HG03060 (cell line): ENCODE data around the gene SOX13.

ENCODE experiments used
- ATAC-seq: cut with Tn5 transposase; IDR thresholded peaks from one replicate; pipeline ENCODE4 v1.9.1; 2021; ENCODE audit warnings: low read depth, moderate number of reproducible peaks; ENCODE audit not compliant: unreplicated experiment

Gene SOX13

DNA sequence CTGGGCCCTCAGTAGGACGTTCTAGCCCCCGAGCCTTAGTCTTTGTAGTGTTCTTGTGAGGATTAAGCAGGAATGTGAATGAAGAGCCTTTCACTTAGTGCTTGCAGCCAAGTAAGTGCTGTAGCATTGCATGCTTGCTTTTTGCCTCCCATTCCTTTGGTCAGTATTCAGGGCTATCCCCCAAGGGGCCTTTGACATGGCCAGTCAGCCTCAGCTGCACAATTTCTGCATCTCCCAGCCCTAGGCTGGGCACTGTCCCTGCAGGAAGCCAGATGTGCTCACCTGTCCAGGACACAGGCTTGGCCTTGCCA is 30.5 kb downstream of the SOX13 start:
- ATAC-seq, result no peak

- ATAC-seq, result no peak
These were observed 31.6 kb downstream of the SOX13 start for GRCh38 chr1:204104331-204105130.

DNA sequence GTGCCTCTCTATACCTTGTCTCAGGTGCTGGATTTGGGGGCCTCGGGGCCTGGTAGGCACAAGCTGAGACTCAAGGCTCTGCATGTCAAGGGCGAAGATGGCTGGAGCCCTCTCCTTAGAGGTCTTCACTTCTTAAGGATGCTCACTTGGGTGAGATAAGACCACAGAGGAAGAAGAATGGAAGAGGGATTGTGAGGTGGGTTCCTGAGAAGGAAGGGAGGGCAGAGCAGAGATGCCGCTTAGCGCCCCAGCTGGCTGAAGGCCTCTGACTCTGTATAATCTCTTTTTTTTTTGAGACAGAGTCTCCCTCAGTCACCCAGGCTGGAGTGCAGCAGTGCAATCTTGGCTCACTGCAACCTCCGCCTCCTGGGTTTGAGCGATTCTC is 32.2 kb downstream of the SOX13 start:
- no peak for ATAC-seq

- ATAC-seq, result no peak
These were observed 33.9 kb downstream of the SOX13 start for GRCh38 chr1:204106825-204107224.

- ATAC-seq, result no peak
These were observed 35.0 kb downstream of the SOX13 start for GRCh38 chr1:204107892-204108291.

GRCh38 chr1:204108312-204109141 is 35.6 kb downstream of the SOX13 start:
- no peak for ATAC-seq

GRCh38 chr1:204110894-204111633 is 38.1 kb downstream of the SOX13 start:
- ATAC-seq, result no peak

DNA sequence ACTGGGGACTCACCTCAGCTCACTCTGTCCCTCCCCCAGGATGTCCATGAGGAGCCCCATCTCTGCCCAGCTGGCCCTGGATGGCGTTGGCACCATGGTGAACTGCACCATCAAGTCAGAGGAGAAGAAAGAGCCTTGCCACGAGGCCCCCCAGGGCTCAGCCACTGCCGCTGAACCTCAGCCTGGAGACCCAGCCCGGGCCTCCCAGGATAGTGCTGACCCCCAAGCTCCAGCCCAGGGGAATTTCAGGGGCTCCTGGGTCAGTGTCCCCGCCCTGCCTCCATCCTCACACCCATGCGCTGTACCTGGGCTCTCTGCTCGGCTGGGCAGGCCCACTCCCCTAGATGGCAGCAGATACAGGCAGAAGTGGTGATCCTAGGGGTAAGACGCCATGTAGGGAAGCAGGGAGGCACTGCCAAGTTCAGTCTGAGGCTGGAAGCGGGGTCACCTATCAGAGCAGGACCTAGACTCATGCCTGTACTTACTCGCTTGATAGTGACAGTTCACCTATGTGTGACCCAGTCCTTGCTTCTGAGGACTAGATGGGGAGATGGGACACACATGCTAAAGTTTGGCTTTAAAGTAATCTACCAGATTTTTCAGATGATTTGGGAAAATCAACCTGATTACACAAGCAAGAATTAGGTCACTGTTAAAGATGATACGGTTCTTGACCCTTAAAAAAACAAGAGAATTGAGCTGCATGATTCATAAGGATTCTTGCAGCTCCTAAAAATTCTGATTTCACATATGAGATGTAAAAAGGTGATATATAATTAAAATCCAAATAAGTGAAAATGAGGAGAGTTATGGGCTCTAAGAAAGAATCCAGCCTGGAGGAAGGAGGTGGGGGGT is 40.2 kb downstream of the SOX13 start:
- no peak for ATAC-seq

DNA sequence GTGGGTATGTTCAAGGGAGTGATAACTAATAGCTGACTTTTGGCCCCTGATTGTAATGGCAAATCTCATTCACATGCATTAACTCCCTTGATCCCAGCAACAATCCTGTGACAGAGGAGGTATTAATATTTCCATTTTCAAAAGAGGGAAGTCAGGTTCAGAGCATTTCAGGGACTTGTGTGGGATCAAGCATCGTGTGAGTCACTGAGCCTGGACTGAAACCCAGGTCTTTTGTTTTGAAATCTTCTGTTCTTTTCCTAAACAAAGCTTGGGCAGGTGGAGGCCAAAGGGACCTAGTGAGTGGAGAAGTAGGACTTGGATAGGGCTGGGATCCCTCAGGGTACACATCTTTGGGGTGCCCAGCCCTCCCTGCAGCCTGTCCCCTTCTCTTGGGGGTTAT is 41.0 kb downstream of the SOX13 start:
- ATAC-seq, result no peak

DNA sequence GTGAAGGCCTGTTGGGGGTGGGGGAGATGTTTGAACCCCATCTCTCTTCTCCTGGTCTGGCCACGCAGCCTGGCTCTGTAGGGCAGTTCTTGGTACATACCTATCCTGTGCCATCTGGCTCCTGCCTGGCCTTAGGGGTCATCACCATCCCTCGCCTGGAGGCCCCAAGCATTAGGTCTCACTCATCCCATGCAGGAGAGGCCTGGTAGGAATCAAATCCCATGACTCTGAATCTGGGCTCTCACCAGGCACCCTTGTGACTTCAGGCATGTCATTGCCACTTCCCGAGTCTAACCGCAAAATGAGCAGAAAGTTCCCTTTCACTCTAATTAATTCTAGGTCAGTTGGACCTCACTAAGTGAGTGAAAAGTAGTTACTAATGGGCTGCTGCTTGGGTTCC is 41.7 kb downstream of the SOX13 start:
- no peak for ATAC-seq

DNA sequence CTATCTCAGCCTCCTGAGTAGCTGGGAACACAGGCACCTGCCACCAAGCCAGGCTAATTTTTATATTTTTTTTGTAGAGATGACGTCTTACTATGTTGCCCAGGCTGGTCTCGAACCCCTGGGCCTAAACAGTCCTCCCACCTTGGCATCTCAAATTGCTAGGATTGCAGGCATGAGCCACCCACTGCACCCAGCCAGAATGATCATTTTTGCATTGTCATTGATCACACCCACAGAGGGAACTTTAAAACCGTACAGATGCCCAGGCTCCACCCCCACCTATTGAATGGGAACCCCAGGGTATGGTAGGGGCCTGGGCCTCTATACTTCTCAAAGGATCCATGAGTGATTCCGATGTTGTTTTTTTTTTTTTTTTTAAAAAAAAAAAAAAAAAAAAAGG is 42.2 kb downstream of the SOX13 start:
- no peak for ATAC-seq

- no peak for ATAC-seq
These were observed 43.6 kb downstream of the SOX13 start for GRCh38 chr1:204116539-204116938.

DNA sequence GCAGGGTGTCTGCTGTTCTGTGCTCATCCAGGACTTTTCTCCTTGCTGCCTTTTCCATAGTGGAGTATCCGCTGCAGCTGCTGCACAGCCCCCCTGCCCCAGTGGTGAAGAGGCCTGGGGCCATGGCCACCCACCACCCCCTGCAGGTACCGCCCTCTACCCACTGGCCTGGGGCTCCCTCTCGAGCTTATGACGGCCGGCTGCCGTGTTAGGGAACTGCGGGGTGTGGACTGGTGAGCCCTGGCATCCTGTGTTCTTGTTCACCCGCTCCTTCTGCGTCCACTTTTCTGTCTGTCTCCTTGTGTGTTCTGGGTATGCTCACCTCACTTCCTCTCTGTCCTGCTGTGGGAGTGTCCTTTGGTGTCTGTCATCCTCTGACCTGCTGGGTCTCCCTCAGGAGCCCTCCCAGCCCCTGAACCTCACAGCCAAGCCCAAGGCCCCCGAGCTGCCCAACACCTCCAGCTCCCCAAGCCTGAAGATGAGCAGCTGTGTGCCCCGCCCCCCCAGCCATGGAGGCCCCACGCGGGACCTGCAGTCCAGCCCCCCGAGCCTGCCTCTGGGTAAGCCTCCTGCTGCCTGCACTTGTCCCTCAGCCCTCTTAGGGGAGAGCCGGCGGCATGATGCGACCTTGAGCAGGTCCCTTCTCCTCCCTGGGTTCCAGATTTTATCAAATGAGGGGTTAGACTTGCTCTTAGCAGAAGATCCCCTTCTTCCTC is 49.1 kb downstream of the SOX13 start:
- ATAC-seq, result no peak

DNA sequence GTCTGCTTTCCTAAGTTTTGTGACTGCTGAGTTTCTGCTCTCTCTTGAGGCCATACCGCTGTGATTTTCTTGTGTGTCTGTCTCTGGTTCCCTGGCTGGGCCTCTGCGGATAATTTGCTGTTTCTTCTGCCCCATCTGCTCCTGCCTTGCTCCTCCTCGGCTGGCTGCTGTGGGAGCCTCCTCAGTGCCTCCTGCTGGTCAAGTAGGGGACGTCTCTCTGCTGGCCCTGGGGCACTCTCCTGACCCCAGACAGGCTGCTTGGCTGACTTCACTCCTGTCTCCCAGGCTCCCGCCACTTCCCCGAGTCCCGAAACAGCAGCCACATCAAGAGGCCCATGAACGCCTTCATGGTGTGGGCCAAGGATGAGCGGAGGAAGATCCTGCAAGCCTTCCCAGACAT is 50.5 kb downstream of the SOX13 start:
- no peak for ATAC-seq

GRCh38 chr1:204124639-204125038 is 51.7 kb downstream of the SOX13 start:
- no peak for ATAC-seq

DNA sequence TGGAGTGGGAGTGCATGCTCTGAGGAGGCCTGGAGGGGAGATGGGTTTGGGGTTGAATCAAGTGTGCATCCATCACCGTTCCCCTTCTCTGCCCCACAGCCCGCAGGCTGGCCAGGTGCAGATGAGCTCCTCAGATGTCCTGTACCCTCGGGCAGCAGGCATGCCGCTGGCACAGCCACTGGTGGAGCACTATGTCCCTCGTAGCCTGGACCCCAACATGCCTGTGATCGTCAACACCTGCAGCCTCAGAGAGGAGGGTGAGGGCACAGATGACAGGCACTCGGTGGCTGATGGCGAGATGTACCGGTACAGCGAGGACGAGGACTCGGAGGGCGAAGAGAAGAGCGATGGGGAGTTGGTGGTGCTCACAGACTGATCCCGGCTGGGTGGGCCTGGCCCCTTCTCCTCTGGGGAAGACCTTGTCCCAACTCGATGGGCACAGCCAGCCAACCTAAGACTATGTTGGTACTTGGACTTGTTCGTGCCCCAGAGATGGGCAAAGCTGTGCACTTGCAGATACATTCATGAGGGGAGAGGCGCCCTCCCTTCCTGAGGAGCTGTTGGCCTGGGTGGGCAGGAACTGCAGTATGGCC is 52.9 kb downstream of the SOX13 start:
- ATAC-seq, result no peak

DNA sequence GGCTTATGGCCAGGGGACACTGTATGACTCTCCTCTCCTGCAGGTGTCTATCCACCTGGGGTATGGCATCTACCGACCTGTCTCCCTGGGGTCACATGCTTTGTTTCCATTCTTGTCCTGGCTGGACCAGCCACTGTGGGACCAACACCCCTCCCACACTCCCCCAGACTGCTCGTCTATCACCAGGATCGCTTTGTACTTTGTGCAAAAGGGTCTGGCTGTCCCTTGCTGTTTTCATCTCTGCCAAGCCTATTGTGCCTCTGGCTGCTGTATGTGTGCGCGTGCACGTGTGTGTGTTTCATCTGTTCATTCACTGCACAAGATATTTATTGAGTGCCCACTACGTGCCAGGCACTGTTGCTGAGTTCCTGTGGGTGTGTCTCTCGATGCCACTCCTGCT is 53.5 kb downstream of the SOX13 start:
- ATAC-seq, result no peak

DNA sequence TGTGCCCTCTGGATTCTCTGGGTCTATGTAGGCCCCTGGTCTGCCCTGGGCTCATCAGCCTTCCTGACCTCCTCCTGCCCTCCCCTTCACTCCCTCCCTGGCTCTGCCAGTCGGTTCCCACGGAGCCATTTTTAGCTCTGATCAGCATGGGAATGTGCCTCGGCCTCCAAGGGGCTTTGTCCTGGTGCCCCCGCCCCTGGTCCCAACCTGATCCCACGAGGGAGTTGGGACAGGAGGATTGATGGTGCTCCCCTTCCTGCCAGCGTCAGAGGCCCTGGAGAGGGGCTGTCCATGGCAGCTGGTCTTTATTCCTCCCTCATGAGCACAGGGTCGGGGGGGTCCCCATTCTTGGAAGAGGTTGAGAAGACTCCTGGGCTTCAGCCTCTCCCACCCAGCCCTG is 54.0 kb downstream of the SOX13 start:
- no peak for ATAC-seq

GRCh38 chr1:204127597-204128242 is 54.8 kb downstream of the SOX13 start:
- no peak for ATAC-seq
